ENCODE results near the gene PSMD14. TPM values are rescaled to one million over a fixed set of nuclear protein-coding genes. Genes with fewer than 3 reads are reported as not detected.

Gene PSMD14
- polyA plus RNA-seq, 1 donor from 2014 or later, result 136 TPM

- no peaks in the 10 kb centered on the region for H3K9me3 ChIP-seq (ENCODE audit: low read length)
Measured at GRCh38 chr2:161303535-161304050, 4.6 kb upstream of the PSMD14 start.

DNA sequence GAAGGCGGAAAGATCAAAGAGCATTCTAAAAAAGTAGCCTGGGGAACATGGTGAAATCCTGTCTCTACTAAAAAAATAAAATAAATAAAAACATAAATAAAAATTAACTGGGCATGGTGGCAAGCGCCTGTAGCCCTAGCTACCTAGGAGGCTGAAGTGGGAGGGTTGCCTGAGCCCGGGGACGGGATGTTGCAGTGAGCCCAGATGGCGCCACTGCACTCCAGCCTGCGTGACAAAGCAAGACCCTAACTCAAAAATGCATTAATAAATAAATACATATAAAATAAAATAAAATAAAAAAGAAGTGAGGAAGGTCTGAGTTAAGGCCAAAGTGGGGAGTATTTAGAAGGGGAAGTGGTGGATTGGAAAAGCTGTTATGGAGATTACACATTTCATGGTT lies 1.3 kb upstream of the PSMD14 start:
- no peaks in the 10 kb centered on the region for H3K9me3 ChIP-seq (ENCODE audit: low read length)
- peaks cover 43% of the 10 kb centered on the region for H3K79me2 ChIP-seq (replicated peaks; ENCODE audit: insufficient read depth, low read length)
- H4K20me1 ChIP-seq (ENCODE audit: insufficient read depth), result no peaks in the 10 kb centered on the region
- no peaks in the 10 kb centered on the region for H3K9me2 ChIP-seq (ENCODE audit: insufficient read depth, low read length)
- H3K27ac ChIP-seq (ENCODE audit: low read length), result no peak overlapping the region
- H3K4me2 ChIP-seq (ENCODE audit: low read length), result no peak overlapping the region
- no peaks in the 10 kb centered on the region for H3K36me3 ChIP-seq (ENCODE audit: insufficient read depth, low read length)
- no peaks in the 10 kb centered on the region for H3F3A ChIP-seq (ENCODE audit: insufficient read depth, low read length, poor library complexity, severe bottlenecking)
- H3K4me3 ChIP-seq (ENCODE audit: low read length), result no peak overlapping the region
- no peak overlapping the region for H3K9ac ChIP-seq (ENCODE audit: low read length)
- H2AFZ ChIP-seq (ENCODE audit: low read depth, low read length), result no peak overlapping the region
- H3K27me3 ChIP-seq (ENCODE audit: insufficient read depth, low read depth, low read length), result no peaks in the 10 kb centered on the region
- TF ChIP-seq MXI1 (conservative IDR thresholded peaks at IDR 0.05; ENCODE audit: poor library complexity, severe bottlenecking), result no peak
- TF ChIP-seq POLR2AphosphoS5 (IDR thresholded peaks at IDR 0.05), result no peak
- TF ChIP-seq RAD21 (conservative IDR thresholded peaks at IDR 0.05), result no peak
- TF ChIP-seq, protein P1, sequence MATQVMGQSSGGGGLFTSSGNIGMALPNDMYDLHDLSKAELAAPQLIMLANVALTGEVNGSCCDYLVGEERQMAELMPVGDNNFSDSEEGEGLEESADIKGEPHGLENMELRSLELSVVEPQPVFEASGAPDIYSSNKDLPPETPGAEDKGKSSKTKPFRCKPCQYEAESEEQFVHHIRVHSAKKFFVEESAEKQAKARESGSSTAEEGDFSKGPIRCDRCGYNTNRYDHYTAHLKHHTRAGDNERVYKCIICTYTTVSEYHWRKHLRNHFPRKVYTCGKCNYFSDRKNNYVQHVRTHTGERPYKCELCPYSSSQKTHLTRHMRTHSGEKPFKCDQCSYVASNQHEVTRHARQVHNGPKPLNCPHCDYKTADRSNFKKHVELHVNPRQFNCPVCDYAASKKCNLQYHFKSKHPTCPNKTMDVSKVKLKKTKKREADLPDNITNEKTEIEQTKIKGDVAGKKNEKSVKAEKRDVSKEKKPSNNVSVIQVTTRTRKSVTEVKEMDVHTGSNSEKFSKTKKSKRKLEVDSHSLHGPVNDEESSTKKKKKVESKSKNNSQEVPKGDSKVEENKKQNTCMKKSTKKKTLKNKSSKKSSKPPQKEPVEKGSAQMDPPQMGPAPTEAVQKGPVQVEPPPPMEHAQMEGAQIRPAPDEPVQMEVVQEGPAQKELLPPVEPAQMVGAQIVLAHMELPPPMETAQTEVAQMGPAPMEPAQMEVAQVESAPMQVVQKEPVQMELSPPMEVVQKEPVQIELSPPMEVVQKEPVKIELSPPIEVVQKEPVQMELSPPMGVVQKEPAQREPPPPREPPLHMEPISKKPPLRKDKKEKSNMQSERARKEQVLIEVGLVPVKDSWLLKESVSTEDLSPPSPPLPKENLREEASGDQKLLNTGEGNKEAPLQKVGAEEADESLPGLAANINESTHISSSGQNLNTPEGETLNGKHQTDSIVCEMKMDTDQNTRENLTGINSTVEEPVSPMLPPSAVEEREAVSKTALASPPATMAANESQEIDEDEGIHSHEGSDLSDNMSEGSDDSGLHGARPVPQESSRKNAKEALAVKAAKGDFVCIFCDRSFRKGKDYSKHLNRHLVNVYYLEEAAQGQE (IDR thresholded peaks at IDR 0.05; ENCODE audit: borderline replicate concordance), result no peak
- no peak for TF ChIP-seq TAF1 (IDR thresholded peaks at IDR 0.05; ENCODE audit: low read depth)
- TF ChIP-seq, protein P2, sequence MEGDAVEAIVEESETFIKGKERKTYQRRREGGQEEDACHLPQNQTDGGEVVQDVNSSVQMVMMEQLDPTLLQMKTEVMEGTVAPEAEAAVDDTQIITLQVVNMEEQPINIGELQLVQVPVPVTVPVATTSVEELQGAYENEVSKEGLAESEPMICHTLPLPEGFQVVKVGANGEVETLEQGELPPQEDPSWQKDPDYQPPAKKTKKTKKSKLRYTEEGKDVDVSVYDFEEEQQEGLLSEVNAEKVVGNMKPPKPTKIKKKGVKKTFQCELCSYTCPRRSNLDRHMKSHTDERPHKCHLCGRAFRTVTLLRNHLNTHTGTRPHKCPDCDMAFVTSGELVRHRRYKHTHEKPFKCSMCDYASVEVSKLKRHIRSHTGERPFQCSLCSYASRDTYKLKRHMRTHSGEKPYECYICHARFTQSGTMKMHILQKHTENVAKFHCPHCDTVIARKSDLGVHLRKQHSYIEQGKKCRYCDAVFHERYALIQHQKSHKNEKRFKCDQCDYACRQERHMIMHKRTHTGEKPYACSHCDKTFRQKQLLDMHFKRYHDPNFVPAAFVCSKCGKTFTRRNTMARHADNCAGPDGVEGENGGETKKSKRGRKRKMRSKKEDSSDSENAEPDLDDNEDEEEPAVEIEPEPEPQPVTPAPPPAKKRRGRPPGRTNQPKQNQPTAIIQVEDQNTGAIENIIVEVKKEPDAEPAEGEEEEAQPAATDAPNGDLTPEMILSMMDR (IDR thresholded peaks at IDR 0.05; ENCODE audit: poor library complexity, severe bottlenecking), result no peak

More at GRCh38 chr2:161303535-161304050, 4.6 kb upstream of the PSMD14 start:
- Histone ChIP-seq H3K27me3 (ENCODE audit: insufficient read depth, low read depth, low read length) (no peaks in the 10 kb centered on the region), H3F3A (ENCODE audit: insufficient read depth, low read length, poor library complexity, severe bottlenecking) (no peaks in the 10 kb centered on the region), H3K27ac (ENCODE audit: low read length) (no peak overlapping the region), H3K4me2 (ENCODE audit: low read length) (no peak overlapping the region), H3K79me2 (replicated peaks; ENCODE audit: insufficient read depth, low read length) (peaks cover 10% of the 10 kb centered on the region), H3K4me3 (ENCODE audit: low read length) (no peak overlapping the region), H3K9me2 (ENCODE audit: insufficient read depth, low read length) (no peaks in the 10 kb centered on the region), H4K20me1 (ENCODE audit: insufficient read depth) (no peaks in the 10 kb centered on the region), H3K9ac (ENCODE audit: low read length) (no peak overlapping the region), H2AFZ (ENCODE audit: low read depth, low read length) (no peak overlapping the region), H3K36me3 (ENCODE audit: insufficient read depth, low read length) (no peaks in the 10 kb centered on the region)
- TF ChIP-seq RAD21 (conservative IDR thresholded peaks at IDR 0.05) (no peak), EZH2 (IDR thresholded peaks at IDR 0.05; ENCODE audit: borderline replicate concordance, insufficient read depth, low read length, poor library complexity, severe bottlenecking) (no peak), TAF1 (IDR thresholded peaks at IDR 0.05; ENCODE audit: low read depth) (no peak), SMC3 (conservative IDR thresholded peaks at IDR 0.05; ENCODE audit: poor library complexity) (no peak), MXI1 (conservative IDR thresholded peaks at IDR 0.05; ENCODE audit: poor library complexity, severe bottlenecking) (no peak), EP300 (conservative IDR thresholded peaks at IDR 0.05; ENCODE audit: poor library complexity, severe bottlenecking) (no peak), POLR2AphosphoS5 (IDR thresholded peaks at IDR 0.05) (no peak)
- TF ChIP-seq, protein P1 (IDR thresholded peaks at IDR 0.05; ENCODE audit: borderline replicate concordance), result no peak
- TF ChIP-seq, protein P2 (IDR thresholded peaks at IDR 0.05; ENCODE audit: poor library complexity, severe bottlenecking), result no peak

Data from neural cell (in vitro differentiated cells).